HG03066 (cell line): ENCODE data around the gene RAD18.

ENCODE experiments used
- ATAC-seq: cut with Tn5 transposase; IDR thresholded peaks from one replicate; pipeline ENCODE4 v1.9.1; 2021; ENCODE audit warnings: low read depth; ENCODE audit not compliant: unreplicated experiment

The RAD18 gene

GRCh38 chr3:8986741-8987140 lies 23.5 kb upstream of the RAD18 start:
- no peak for ATAC-seq

- no peak for ATAC-seq
Measured at GRCh38 chr3:8985876-8986275, 22.6 kb upstream of the RAD18 start.

- no peak for ATAC-seq
Measured at GRCh38 chr3:8985411-8985831, 22.1 kb upstream of the RAD18 start.

- no peak for ATAC-seq
Measured at GRCh38 chr3:8984526-8984925, 21.3 kb upstream of the RAD18 start.

- ATAC-seq: no peak
Measured at GRCh38 chr3:8984081-8984480, 20.8 kb upstream of the RAD18 start.

GRCh38 chr3:8983591-8983990 lies 20.3 kb upstream of the RAD18 start:
- ATAC-seq: no peak

- ATAC-seq: no peak
Measured at GRCh38 chr3:8983026-8983425, 19.8 kb upstream of the RAD18 start.

- no peak for ATAC-seq
Measured at GRCh38 chr3:8982509-8982908, 19.2 kb upstream of the RAD18 start.

GRCh38 chr3:8981700-8982099 lies 18.4 kb upstream of the RAD18 start:
- ATAC-seq: no peak

- ATAC-seq: no peak
Measured at GRCh38 chr3:8981296-8981695, 18.0 kb upstream of the RAD18 start.

- ATAC-seq: no peak
Measured at GRCh38 chr3:8980756-8981257, 17.5 kb upstream of the RAD18 start.

- no peak for ATAC-seq
Measured at GRCh38 chr3:8979262-8979661, 16.0 kb upstream of the RAD18 start.

- ATAC-seq: no peak
Measured at GRCh38 chr3:8978551-8978950, 15.3 kb upstream of the RAD18 start.

- ATAC-seq: no peak
Measured at GRCh38 chr3:8976540-8977182, 13.4 kb upstream of the RAD18 start.

- ATAC-seq: no peak
Measured at GRCh38 chr3:8975081-8976020, 12.1 kb upstream of the RAD18 start.

- ATAC-seq: no peak
Measured at GRCh38 chr3:8974458-8974857, 11.2 kb upstream of the RAD18 start.

- no peak for ATAC-seq
Measured at GRCh38 chr3:8972639-8973038, 9.4 kb upstream of the RAD18 start.

GRCh38 chr3:8970971-8971589 lies 7.8 kb upstream of the RAD18 start:
- ATAC-seq: peak; percentile 52

GRCh38 chr3:8969241-8969640 lies 6.0 kb upstream of the RAD18 start:
- no peak for ATAC-seq

GRCh38 chr3:8968375-8968882 lies 5.2 kb upstream of the RAD18 start:
- ATAC-seq: no peak

- no peak for ATAC-seq
Measured at GRCh38 chr3:8967553-8967952, 4.3 kb upstream of the RAD18 start.
